Activated naive CD4-positive, alpha-beta T cell treated with anti-CD3 and anti-CD28 coated beads for 36 hours (primary cell): ENCODE data around the gene METTL26. TPM values are rescaled to one million over a fixed set of nuclear protein-coding genes. Genes with fewer than 3 reads are reported as not detected.

Experiments
- CTCF ChIA-PET: fragments of 350-600 bp; sonication (Branson Sonifier 250); formaldehyde crosslinking; loops from one replicate; lab custom pipeline; 2021; ENCODE audit warnings: antibody characterized with exemption; lab: Charles Lee
- DNase-seq: peaks from one replicate; pipeline ENCODE4 v3.0.0-alpha.2; 2020
- H3K27ac Mint-ChIP-seq: one replicate; pipeline ENCODE4 v1.8.0; 2021; ENCODE audit warnings: mild to moderate bottlenecking, mixed read lengths
- H3K27me3 Mint-ChIP-seq: one replicate; pipeline ENCODE4 v1.8.0; 2021; ENCODE audit warnings: low read depth, mixed read lengths
- H3K36me3 Mint-ChIP-seq: one replicate; pipeline ENCODE4 v1.8.0; 2021; ENCODE audit warnings: low read depth, mixed read lengths
- H3K4me1 Mint-ChIP-seq: one replicate; pipeline ENCODE4 v1.8.0; 2021; ENCODE audit warnings: low read depth, mixed read lengths
- H3K4me3 Mint-ChIP-seq: one replicate; pipeline ENCODE4 v1.8.0; 2021; ENCODE audit warnings: mild to moderate bottlenecking, moderate library complexity, mixed read lengths
- H3K9me3 Mint-ChIP-seq: one replicate; pipeline ENCODE4 v1.8.0; 2021; ENCODE audit warnings: mixed read lengths
- intact Hi-C: fragments of 100-400 bp; cut with micrococcal nuclease; formaldehyde crosslinking; loops from one replicate; pipeline ENCODE4 v1.15.1; 2023
- total RNA-seq, 2 experiments: library from RNA; stranded (reverse); gene quantifications; one replicate each; pipeline ENCODE4 v1.2.3, GENCODE V29; 2021

The METTL26 gene
- total RNA-seq, 2 experiments from 2014 or later, result 121 to 122 TPM

DNA sequence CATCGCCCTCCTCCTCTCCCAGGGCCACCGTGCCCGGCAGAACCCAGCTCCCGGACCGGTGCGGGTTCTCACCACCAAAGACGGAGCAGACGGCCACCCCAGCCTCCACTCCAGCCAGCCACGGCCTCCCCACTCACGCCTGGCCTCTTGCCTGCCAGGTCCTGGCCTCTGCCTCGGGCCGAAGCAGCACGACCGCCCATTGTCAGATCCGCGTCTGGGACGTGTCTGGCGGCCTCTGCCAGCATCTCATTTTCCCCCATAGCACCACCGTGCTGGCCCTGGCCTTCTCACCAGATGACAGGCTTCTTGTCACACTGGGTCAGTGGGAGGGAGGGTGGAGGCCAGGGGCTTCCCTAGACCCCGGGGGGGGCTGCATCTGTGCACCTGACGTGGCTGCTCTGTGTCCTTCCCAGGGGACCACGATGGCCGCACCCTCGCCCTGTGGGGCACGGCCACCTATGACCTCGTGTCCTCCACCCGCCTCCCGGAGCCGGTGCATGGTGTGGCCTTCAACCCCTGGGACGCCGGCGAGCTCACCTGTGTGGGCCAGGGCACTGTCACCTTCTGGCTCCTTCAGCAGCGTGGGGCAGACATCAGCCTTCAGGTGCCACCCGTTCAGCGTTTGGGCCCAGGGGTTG, 25.2 kb upstream of the METTL26 start:
- intact Hi-C loops, result no loop called here
- Mint-ChIP-seq H3K27ac (no peak overlapping the region), H3K27me3 (no peaks in the 10 kb centered on the region), H3K4me1 (peaks cover 4% of the 10 kb centered on the region), H3K9me3 (no peaks in the 10 kb centered on the region), H3K4me3 (no peak overlapping the region), H3K36me3 (peaks cover 3% of the 10 kb centered on the region)
- no peak for DNase-seq
- CTCF ChIA-PET, result no interaction called here

- Mint-ChIP-seq H3K36me3 (peaks cover 3% of the 10 kb centered on the region), H3K4me1 (peaks cover 4% of the 10 kb centered on the region), H3K27ac (no peak overlapping the region), H3K9me3 (no peaks in the 10 kb centered on the region), H3K4me3 (no peak overlapping the region), H3K27me3 (no peaks in the 10 kb centered on the region)
- CTCF ChIA-PET, result interaction anchor here (1.0 kb wide), 1 partner anchor 9 kb away, joined by 3 read pairs; no protein-coding TSS in a partner anchor
- DNase-seq, result peak; percentile 63
- intact Hi-C loops, result no loop called here
Measured at GRCh38 chr16:660459-661183, 24.5 kb upstream of the METTL26 start.

DNA sequence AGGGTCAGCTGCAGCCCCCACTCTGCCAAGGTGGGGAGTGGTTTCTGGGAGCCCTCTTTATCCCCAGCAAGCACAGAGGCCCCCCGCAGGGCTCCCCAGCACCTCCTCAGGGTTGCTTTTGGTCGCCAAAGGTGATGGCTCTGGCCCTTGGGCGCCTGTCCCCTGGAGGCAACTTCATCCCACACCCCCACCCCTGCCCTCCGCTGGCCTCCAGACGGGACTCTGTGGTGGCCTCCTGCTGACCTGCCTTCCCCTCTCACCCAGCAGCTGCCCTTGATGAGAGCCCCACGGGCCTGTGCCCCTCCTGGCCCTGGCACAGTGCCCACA, 24.0 kb upstream of the METTL26 start:
- no peak for DNase-seq
- intact Hi-C loops, result no loop called here
- CTCF ChIA-PET, result interaction anchor here (1.0 kb wide), 1 partner anchor 9 kb away, joined by 3 read pairs; no protein-coding TSS in a partner anchor
- Mint-ChIP-seq H3K27me3 (no peaks in the 10 kb centered on the region), H3K9me3 (no peaks in the 10 kb centered on the region), H3K4me1 (peaks cover 4% of the 10 kb centered on the region), H3K36me3 (peaks cover 3% of the 10 kb centered on the region), H3K27ac (no peak overlapping the region), H3K4me3 (no peak overlapping the region)

GRCh38 chr16:659618-660017, 23.5 kb upstream of the METTL26 start:
- CTCF ChIA-PET, result interaction anchor here (1.0 kb wide), 1 partner anchor 8 kb away, joined by 3 read pairs; no protein-coding TSS in a partner anchor
- Mint-ChIP-seq H3K36me3 (peaks cover 3% of the 10 kb centered on the region), H3K27ac (no peak overlapping the region), H3K4me3 (no peak overlapping the region), H3K27me3 (no peaks in the 10 kb centered on the region), H3K4me1 (peaks cover 4% of the 10 kb centered on the region), H3K9me3 (no peaks in the 10 kb centered on the region)
- intact Hi-C loops, result no loop called here
- no peak for DNase-seq

DNA sequence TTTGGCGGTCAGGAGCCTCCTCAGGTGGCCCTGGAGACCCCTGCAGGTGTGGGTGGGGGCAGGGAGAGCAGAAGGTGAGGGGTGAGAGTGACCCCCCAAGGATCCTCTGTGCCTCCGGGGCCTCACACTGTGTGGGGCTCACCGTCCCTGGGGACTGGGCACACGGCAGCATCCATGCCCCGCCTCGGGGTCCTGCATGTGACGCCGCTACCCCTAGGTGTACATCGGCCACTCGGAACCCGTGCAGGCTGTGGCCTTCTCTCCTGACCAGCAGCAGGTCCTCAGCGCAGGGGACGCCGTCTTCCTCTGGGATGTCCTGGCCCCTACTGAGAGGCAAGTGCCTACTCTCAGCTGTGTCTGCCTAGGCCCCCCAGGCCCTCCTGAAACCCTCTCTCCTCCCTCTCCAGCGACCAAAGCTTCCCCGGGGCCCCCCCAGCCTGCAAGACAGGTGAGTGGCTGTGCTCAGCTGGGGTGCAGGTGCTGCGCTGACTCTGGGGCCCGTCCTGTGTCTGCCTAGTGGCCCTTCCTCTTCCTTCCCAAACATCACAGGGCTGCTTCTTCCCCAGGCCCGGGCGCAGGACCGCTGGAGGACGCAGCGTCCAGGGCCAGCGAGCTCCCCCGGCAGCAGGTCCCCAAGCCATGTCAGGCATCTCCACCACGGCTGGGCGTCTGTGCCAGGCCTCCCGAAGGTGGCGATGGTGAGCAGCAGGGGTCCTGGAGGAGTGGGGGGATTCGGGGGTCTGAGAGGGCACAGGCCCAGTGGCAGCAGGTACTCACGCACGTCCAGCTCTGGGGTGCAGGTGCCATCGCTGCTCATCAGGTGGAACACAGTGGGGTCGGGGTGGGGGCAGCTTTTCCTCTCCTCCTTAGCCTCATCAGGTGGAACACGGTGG, 22.8 kb upstream of the METTL26 start:
- Mint-ChIP-seq H3K4me1 (peaks cover 4% of the 10 kb centered on the region), H3K27ac (no peak overlapping the region), H3K4me3 (no peak overlapping the region), H3K27me3 (no peaks in the 10 kb centered on the region), H3K9me3 (no peaks in the 10 kb centered on the region), H3K36me3 (peaks cover 2% of the 10 kb centered on the region)
- DNase-seq, result no peak
- intact Hi-C loops, result no loop called here
- CTCF ChIA-PET, result no interaction called here

DNA sequence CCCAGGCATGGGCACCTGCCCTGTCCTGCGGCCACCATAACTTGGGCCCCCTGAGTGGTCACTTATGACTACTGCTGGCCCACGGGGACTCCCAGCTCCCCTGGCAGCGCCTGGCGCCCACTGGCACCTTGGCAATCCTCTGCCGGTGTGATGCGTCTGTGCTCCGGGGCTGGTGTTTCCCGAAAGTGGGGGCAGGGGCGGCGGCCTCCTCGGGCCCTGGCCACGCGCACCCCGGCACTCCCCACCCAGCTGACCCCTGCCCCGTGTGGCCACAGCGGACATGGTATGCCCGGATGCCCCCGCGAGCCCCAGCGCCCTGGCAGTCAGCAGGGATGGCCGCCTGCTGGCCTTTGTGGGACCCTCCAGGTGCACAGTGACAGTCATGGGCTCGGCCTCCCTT, 21.4 kb upstream of the METTL26 start:
- CTCF ChIA-PET, result interaction anchor here (1.3 kb wide), 1 partner anchor 10 kb away, joined by 3 read pairs; the partner anchor contains the start of gene RHOT2
- no peaks in the 10 kb centered on the region for H3K36me3 Mint-ChIP-seq
- no peak for DNase-seq
- peaks cover 4% of the 10 kb centered on the region for H3K4me1 Mint-ChIP-seq
- H3K27ac Mint-ChIP-seq, result no peak overlapping the region
- intact Hi-C loops, result no loop called here
- H3K27me3 Mint-ChIP-seq, result no peaks in the 10 kb centered on the region
- H3K9me3 Mint-ChIP-seq, result no peaks in the 10 kb centered on the region
- H3K4me3 Mint-ChIP-seq, result no peak overlapping the region

DNA sequence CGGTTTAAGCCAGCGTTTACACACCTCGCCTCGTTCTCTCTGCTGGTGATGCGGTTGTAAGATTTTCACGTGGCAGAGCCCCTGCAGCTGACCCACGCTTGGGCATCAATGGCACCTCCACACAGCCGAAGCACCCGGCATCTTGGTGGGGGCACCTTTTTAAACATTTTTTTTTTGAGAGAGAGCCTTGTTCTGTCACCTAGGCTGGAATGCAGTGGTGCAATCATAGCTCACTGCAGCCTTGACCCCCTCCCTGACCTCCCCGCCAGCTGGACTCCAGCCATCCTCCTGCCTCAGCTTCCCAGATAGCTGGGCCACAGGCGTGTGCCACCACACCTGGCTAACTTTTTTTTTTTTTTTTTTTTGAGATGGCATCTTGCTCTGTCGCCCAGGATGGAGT, 17.9 kb upstream of the METTL26 start:
- intact Hi-C loops, result no loop called here
- Mint-ChIP-seq H3K9me3 (no peaks in the 10 kb centered on the region), H3K4me3 (no peak overlapping the region), H3K4me1 (peaks cover 7% of the 10 kb centered on the region), H3K27ac (no peak overlapping the region), H3K27me3 (no peaks in the 10 kb centered on the region), H3K36me3 (no peaks in the 10 kb centered on the region)
- DNase-seq, result no peak
- CTCF ChIA-PET, result interaction anchor here (0.5 kb wide), 1 partner anchor 472 kb away, joined by 3 read pairs; no protein-coding TSS in a partner anchor

DNA sequence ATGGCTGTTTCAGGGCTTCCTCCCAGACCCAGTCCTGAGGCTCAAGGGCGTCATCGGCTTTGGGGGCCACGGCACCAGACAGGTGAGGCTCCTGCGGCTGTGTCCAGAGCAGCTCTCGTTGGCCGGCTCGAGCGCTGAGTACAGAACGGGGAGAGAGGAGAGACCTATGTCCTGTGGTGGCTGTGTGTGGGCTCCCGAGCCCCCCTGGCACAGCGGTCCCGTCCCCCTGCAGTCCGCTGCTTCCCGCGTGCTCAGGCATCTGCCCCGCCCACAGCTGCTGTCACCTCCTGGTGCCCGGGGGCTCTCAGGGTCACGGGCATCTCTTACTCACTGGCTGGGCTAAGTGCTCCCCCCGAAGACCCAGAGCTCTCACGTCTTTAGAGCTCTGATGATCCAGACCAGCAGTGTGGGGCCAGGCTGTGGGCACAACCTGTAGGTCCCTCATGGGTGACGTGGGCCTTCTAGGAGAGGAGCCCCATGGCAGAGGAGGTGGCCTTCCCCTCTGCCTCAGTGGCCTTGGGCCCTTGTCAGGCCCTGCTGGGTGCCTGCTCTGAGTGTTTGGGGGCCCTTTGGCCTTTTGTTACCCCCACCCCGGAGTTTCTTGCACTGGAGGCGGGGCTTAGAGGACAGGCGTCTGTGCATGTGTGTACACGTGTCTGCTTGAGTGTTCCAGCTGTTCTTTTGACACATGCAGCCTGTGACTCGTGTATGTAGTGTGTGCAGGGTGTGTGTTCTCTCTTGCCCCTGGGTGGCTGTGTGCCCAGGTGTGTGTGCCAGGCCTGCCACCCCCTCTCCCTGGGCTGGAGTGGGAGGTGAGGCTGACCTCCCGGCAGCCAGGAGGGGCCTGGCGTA, 16.6 kb upstream of the METTL26 start:
- no peaks in the 10 kb centered on the region for H3K36me3 Mint-ChIP-seq
- CTCF ChIA-PET, result no interaction called here
- peak overlapping the region; percentile 9 for H3K4me3 Mint-ChIP-seq
- H3K4me1 Mint-ChIP-seq, result peaks cover 10% of the 10 kb centered on the region
- intact Hi-C loops, result no loop called here
- H3K27ac Mint-ChIP-seq, result no peak overlapping the region
- no peaks in the 10 kb centered on the region for H3K9me3 Mint-ChIP-seq
- no peak for DNase-seq
- H3K27me3 Mint-ChIP-seq, result no peaks in the 10 kb centered on the region

DNA sequence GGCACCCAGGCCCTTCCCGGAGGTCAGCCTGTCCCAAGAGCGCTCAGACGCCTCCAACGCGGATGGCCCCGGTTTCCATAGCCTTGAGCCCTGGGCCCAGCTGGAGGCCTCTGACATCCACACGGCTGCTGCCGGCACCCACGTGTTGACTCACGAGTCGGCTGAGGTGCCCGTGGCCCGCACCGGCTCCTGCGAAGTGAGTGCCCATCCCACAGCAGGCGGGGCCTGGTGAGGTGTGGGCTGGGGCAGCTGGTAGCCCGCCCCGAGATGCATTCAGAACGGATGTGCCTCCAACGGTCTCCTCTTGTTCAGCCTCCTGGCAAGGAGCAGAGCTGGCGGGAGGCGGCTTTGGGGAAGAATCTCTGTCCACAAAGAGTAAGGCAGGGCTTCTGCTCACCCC, 15.7 kb upstream of the METTL26 start:
- peaks cover 10% of the 10 kb centered on the region for H3K4me1 Mint-ChIP-seq
- no peaks in the 10 kb centered on the region for H3K27me3 Mint-ChIP-seq
- intact Hi-C loops, result no loop called here
- DNase-seq, result no peak
- CTCF ChIA-PET, result interaction anchor here (1.1 kb wide), 1 partner anchor 8 kb away, joined by 3 read pairs; no protein-coding TSS in a partner anchor
- H3K4me3 Mint-ChIP-seq, result peak overlapping the region; percentile 12
- H3K36me3 Mint-ChIP-seq, result no peaks in the 10 kb centered on the region
- H3K27ac Mint-ChIP-seq, result no peak overlapping the region
- H3K9me3 Mint-ChIP-seq, result no peaks in the 10 kb centered on the region

GRCh38 chr16:649631-650030, 13.5 kb upstream of the METTL26 start:
- Mint-ChIP-seq H3K27ac (no peak overlapping the region), H3K27me3 (no peaks in the 10 kb centered on the region), H3K4me3 (peak overlapping the region; percentile 73), H3K9me3 (no peaks in the 10 kb centered on the region), H3K4me1 (peaks cover 15% of the 10 kb centered on the region), H3K36me3 (no peaks in the 10 kb centered on the region)
- intact Hi-C loops, result loop anchor here (1.0 kb wide), 2 partner anchors 13 to 18 kb away; partner anchors contain the start of gene METTL26
- CTCF ChIA-PET, result interaction anchor here (0.6 to 1.2 kb wide), 2 partner anchors 26 to 54 kb away, joined by 3 read pairs; partner anchors contain the start of gene RHBDL1
- DNase-seq, result no peak

DNA sequence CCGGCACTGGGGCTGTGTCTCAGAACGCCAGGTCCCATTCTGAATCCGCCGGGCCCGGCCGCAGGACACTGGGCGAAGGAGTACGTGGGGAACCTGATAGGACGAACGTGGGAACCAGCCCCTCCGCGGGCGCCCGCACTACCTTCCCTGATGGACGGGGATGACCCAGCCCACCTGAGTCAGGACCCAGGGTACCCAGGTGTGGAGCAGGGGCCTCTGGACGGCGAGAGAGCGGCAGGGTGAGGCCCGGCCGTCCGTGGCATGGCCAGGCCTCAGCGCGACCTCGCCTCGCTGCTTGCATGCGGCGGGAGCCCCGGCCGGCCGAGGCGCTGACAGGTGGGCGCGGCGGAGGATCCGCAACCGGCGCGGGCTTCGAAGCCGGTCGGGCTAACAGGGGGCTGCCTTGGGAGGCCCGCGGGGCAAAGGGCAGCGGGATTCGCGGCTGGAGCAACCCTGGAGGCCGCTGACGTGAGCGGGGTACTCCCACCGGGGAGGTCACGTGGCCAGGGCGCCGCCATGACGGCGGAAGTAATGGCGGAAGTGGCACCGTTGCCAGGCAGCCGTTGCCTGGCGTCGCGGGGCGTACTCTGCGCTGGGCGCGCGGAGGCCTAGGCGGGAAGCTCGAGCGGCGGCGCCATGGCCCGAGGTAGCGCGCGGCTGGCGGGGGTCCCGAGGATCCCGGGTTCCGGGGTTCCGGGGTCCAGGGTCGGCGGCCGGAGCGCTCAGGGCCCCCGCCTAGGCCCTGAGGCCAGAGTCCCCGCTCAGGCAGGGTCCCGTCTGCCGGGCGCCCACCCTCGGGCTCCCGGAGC, 12.9 kb upstream of the METTL26 start, which contains the start of gene WDR90:
TSS of gene WDR90 (plus strand) at position 585 of the 809 bp plus-strand sequence. CDS start at position 637, 52 bp downstream.
- CTCF ChIA-PET, result interaction anchor here (1.2 to 2.0 kb wide), 2 partner anchors 12 to 27 kb away, joined by 3 to 6 read pairs; partner anchors contain the start of genes METTL26 and RHBDL1
- H3K27ac Mint-ChIP-seq, result peak within 1 kb of the TSS; percentile 66
- no peaks in the 10 kb centered on the region for H3K36me3 Mint-ChIP-seq
- peaks cover 22% of the 10 kb centered on the region for H3K4me1 Mint-ChIP-seq
- peak; percentile 93 for DNase-seq
- peak within 1 kb of the TSS; percentile 79 for H3K4me3 Mint-ChIP-seq
- H3K9me3 Mint-ChIP-seq, result no peaks in the 10 kb centered on the region
- intact Hi-C loops, result loop anchor here (1.0 kb wide), 2 partner anchors 13 to 18 kb away; partner anchors contain the start of gene METTL26
- H3K27me3 Mint-ChIP-seq, result no peaks in the 10 kb centered on the region
